Stimulated activated CD4-positive, alpha-beta T cell treated with anti-CD3 and anti-CD28 coated beads, Interleukin-15, amount 100 ng/mL, for 1 hour (primary cell): ENCODE results near the gene POLE4.

Experiments used
- DNase-seq, 2 donors: peaks; one replicate each; pipeline ENCODE4 v3.0.0-alpha.2; 2020; ENCODE audit warnings: low read depth in 1 of 2, low spot score in 1 of 2

The POLE4 gene

GRCh38 chr2:74985978-74986609 lies 27.7 kb downstream of the POLE4 start:
- no peak for DNase-seq

DNA sequence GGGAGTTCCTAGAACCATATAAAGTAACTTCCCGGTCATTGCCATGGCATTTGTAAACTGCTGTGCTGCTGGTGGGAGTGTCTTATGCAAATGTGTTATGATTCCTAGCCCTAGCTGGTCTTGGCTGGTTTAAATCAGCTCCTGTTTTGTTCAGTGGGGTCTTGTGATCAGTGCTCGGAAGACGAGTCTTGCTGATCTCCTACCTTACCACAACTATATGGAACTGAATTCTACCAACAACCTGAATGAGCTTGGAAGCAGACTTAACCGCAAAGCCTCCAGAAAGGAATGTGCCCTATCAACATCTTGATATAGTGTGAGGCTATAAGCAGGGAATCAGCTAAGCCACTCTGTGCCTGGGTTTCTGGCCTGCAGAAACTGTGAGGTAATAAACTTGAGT lies 33.5 kb downstream of the POLE4 start:
- DNase-seq, result no peak

DNA sequence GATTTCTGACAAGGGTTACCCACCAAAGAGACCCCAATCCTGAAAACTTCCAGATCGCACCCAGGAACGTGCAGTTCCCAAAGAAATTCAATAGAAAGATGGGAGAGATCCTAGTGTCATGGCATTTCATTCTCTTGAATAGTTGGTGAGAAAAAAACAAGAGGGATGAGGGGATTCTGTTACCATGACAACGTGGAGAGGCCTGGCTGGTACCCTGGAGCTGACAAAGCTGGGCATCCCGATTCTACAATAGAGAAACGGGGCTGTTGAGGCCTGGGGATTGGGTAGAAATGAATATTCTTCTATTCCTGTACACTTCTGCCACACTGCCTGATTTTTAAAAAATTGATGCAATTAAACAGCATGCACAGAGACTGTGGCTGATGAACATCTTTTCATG lies 41.0 kb downstream of the POLE4 start:
- DNase-seq, result no peak

- no peak for DNase-seq
Observed at GRCh38 chr2:75002007-75002406, 43.6 kb downstream of the POLE4 start.

GRCh38 chr2:75003276-75003675 lies 44.8 kb downstream of the POLE4 start:
- DNase-seq, result no peak

GRCh38 chr2:75003773-75004172 lies 45.3 kb downstream of the POLE4 start:
- DNase-seq, result no peak

- DNase-seq, result no peak
Observed at GRCh38 chr2:75006041-75006440, 47.6 kb downstream of the POLE4 start.

GRCh38 chr2:75007061-75007460 lies 48.6 kb downstream of the POLE4 start:
- no peak for DNase-seq

DNA sequence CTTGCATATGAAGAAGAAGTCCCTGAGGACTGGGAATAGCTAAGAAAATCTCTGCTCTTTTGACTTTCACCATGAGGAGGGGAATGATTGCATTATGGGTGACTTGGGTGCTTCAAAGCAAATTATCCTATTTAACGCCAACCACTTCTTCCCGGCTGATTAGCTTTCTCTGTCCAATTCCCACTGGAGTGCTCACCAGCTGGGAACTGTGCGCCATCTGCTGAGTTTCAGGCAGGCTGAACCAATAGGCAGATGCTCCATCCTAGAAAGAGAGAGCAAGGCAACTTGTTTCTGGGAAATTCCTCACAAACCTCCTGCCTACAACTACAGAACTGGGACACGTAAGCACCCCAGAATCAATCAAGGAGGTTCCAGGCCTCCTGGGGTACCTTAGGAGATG lies 49.4 kb downstream of the POLE4 start:
- no peak for DNase-seq

GRCh38 chr2:75010571-75010970 lies 52.1 kb downstream of the POLE4 start:
- no peak for DNase-seq

GRCh38 chr2:75012080-75012479 lies 53.6 kb downstream of the POLE4 start:
- DNase-seq, result no peak

DNA sequence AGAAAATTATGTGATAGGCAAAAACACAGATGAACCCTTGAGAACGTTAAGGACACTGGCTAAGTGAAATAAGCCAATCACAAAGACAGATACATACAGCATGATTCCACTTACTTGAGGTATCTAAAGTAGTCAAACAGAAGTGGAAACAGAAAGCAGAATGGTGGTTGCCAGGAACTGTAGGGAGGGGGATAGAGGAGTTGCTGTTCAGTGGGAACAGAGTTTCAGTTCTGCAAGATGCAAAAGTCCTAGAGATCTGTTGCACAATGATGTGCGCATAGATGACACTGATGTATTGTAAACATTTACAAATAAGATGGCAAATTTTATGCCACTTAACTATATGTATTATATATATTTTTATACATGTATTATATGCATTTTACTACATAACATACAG lies 59.7 kb downstream of the POLE4 start:
- no peak for DNase-seq
